Karpas-422 (cell line): ENCODE data around the gene ST6GAL1. TPM values are rescaled to one million over a fixed set of nuclear protein-coding genes. Genes with fewer than 3 reads are reported as not detected.

Experiments
- DNase-seq: peaks from one replicate; pipeline ENCODE4 v3.0.0-alpha.2; 2015
- H2AFZ ChIP-seq: fragments of 200-600 bp; sonication (generic); 2 replicates; pipeline ENCODE4 v1.6.1; 2014; ENCODE audit warnings: antibody characterized with exemption, low read length, mixed read lengths
- H3K27ac ChIP-seq: fragments of 200-600 bp; sonication (generic); 2 replicates; pipeline ENCODE4 v1.5.1; 2014; ENCODE audit warnings: mild to moderate bottlenecking, low read length, moderate library complexity
- H3K27me3 ChIP-seq: fragments of 200-600 bp; sonication (generic); 2 replicates; pipeline ENCODE4 v1.6.1; 2014; ENCODE audit warnings: low read length, mixed read lengths
- H3K36me3 ChIP-seq: fragments of 200-600 bp; sonication (generic); 2 replicates; pipeline ENCODE4 v1.6.1; 2014; ENCODE audit warnings: low read length, mixed read lengths; ENCODE audit not compliant: insufficient read depth
- H3K4me1 ChIP-seq: fragments of 200-600 bp; sonication (generic); 2 replicates; pipeline ENCODE4 v1.6.1; 2014; ENCODE audit warnings: mild to moderate bottlenecking, low read length, mixed read lengths
- H3K4me2 ChIP-seq: fragments of 200-600 bp; sonication (generic); 2 replicates; pipeline ENCODE4 v1.6.1; 2014; ENCODE audit warnings: low read length, low read depth, mild to moderate bottlenecking; ENCODE audit not compliant: poor library complexity, severe bottlenecking
- H3K4me3 ChIP-seq: fragments of 200-600 bp; sonication (generic); 2 replicates; pipeline ENCODE4 v1.5.1; 2014; ENCODE audit warnings: mild to moderate bottlenecking, antibody characterized with exemption, low read length, mixed read lengths
- H3K79me2 ChIP-seq: fragments of 200-600 bp; sonication (generic); 2 replicates; pipeline ENCODE4 v1.6.1; 2014; ENCODE audit warnings: mild to moderate bottlenecking, low read length, mixed read lengths
- H3K9ac ChIP-seq: fragments of 200-600 bp; sonication (generic); 2 replicates; pipeline ENCODE4 v1.6.0; 2014; ENCODE audit warnings: low read length
- H3K9me2 ChIP-seq: fragments of 200-600 bp; sonication (generic), shearing (Covaris generic); replicated peaks from 2 replicates; pipeline ENCODE4 v1.6.0; 2014; ENCODE audit warnings: mild to moderate bottlenecking, low read length, moderate library complexity; ENCODE audit not compliant: insufficient read depth
- H3K9me3 ChIP-seq: fragments of 300-700, 200-600 bp; sonication (generic); 2 replicates; pipeline ENCODE4 v1.6.1; 2014; ENCODE audit warnings: low read length, mixed read lengths
- H4K20me1 ChIP-seq: fragments of 200-600 bp; sonication (generic); 2 replicates; pipeline ENCODE4 v1.6.1; 2014; ENCODE audit warnings: mild to moderate bottlenecking, antibody characterized with exemption, low read length, low read depth; ENCODE audit not compliant: insufficient read depth
- total RNA-seq: library from RNA; depleted of rRNA; stranded (reverse); fragments of >200 nt; shearing (Covaris generic); gene quantifications from 2 replicates; pipeline ENCODE4 v1.2.3, GENCODE V29; 2014; ENCODE audit warnings: low replicate concordance

Gene ST6GAL1
- total RNA-seq, 1 experiment from 2014 or later = 416 TPM

DNA sequence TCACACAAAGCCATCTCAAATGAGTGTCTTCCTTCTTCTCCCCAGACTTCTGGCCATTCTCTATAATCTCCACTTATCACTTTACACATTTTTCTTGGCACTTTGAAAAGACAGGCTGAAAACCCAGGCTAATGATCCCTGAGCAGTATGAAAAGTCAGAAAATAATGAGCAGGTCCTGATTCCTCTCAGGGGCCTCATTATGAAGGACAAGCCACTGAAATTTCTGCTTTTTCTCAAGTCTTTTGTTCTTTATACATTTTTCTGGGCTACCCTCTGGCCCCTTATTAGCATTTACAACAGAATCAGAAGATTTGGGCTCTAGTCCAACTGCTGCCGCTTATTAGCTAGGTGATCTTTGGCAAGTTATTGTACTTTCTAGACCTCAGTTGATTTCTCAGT lies 9.5 kb upstream of the ST6GAL1 start:
- H3K27ac ChIP-seq = no peak overlapping the region
- DNase-seq = no peak
- H3K36me3 ChIP-seq = no peaks in the 10 kb centered on the region
- H3K9ac ChIP-seq = no peak overlapping the region
- no peaks in the 10 kb centered on the region for H3K9me3 ChIP-seq
- no peaks in the 10 kb centered on the region for H3K9me2 ChIP-seq
- H2AFZ ChIP-seq = no peak overlapping the region
- no peak overlapping the region for H3K4me3 ChIP-seq
- H3K4me2 ChIP-seq = no peak overlapping the region
- no peaks in the 10 kb centered on the region for H3K79me2 ChIP-seq
- H3K27me3 ChIP-seq = no peaks in the 10 kb centered on the region
- peaks cover 3% of the 10 kb centered on the region; the same call in 1 of the 2 replicates for H3K4me1 ChIP-seq
- no peaks in the 10 kb centered on the region for H4K20me1 ChIP-seq

DNA sequence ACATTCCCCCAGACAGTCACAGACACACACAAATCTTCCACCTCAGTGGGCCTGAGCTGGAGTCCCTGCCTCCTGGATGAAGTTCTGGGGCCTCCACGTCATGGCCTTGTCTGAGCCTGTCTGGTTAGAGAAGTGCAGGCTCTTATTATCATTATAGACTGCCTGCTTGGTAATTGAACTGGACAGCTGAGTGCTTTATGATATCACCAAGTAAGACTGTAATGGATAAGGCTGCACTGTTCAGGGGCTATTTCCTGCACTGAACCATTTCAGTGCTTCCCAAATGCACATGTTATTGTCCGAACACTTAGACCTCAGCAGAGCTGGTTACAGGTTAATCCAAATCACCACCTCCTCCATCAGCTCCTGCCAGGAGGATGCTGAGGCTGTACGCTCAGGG lies 8.7 kb upstream of the ST6GAL1 start:
- no peak for DNase-seq
- no peaks in the 10 kb centered on the region for H3K9me3 ChIP-seq
- H3K79me2 ChIP-seq = no peaks in the 10 kb centered on the region
- H4K20me1 ChIP-seq = no peaks in the 10 kb centered on the region
- no peak overlapping the region for H3K9ac ChIP-seq
- H3K4me1 ChIP-seq = peaks cover 9% of the 10 kb centered on the region
- no peak overlapping the region for H3K4me2 ChIP-seq
- H3K36me3 ChIP-seq = no peaks in the 10 kb centered on the region
- H3K27ac ChIP-seq = no peak overlapping the region
- no peaks in the 10 kb centered on the region for H3K9me2 ChIP-seq
- no peak overlapping the region for H2AFZ ChIP-seq
- H3K4me3 ChIP-seq = no peak overlapping the region
- H3K27me3 ChIP-seq = no peaks in the 10 kb centered on the region

- no peak overlapping the region for H3K4me3 ChIP-seq
- no peaks in the 10 kb centered on the region for H3K9me2 ChIP-seq
- no peak overlapping the region for H3K4me2 ChIP-seq
- DNase-seq = no peak
- no peaks in the 10 kb centered on the region for H3K27me3 ChIP-seq
- no peaks in the 10 kb centered on the region for H3K36me3 ChIP-seq
- no peaks in the 10 kb centered on the region for H3K9me3 ChIP-seq
- H3K9ac ChIP-seq = no peak overlapping the region
- H4K20me1 ChIP-seq = no peaks in the 10 kb centered on the region
- H2AFZ ChIP-seq = no peak overlapping the region
- H3K27ac ChIP-seq = no peak overlapping the region
- peaks cover 9% of the 10 kb centered on the region for H3K4me1 ChIP-seq
- H3K79me2 ChIP-seq = no peaks in the 10 kb centered on the region
These were observed 8.1 kb upstream of the ST6GAL1 start for GRCh38 chr3:186922224-186922623.

GRCh38 chr3:186922790-186923189 lies 7.5 kb upstream of the ST6GAL1 start:
- no peak overlapping the region for H3K27ac ChIP-seq
- no peaks in the 10 kb centered on the region for H3K36me3 ChIP-seq
- H4K20me1 ChIP-seq = no peaks in the 10 kb centered on the region
- no peak overlapping the region for H2AFZ ChIP-seq
- no peaks in the 10 kb centered on the region for H3K27me3 ChIP-seq
- no peak overlapping the region for H3K9ac ChIP-seq
- H3K4me1 ChIP-seq = peaks cover 9% of the 10 kb centered on the region
- no peaks in the 10 kb centered on the region for H3K9me3 ChIP-seq
- no peak overlapping the region for H3K4me3 ChIP-seq
- H3K4me2 ChIP-seq = no peak overlapping the region
- H3K9me2 ChIP-seq = no peaks in the 10 kb centered on the region
- DNase-seq = no peak
- H3K79me2 ChIP-seq = no peaks in the 10 kb centered on the region

DNA sequence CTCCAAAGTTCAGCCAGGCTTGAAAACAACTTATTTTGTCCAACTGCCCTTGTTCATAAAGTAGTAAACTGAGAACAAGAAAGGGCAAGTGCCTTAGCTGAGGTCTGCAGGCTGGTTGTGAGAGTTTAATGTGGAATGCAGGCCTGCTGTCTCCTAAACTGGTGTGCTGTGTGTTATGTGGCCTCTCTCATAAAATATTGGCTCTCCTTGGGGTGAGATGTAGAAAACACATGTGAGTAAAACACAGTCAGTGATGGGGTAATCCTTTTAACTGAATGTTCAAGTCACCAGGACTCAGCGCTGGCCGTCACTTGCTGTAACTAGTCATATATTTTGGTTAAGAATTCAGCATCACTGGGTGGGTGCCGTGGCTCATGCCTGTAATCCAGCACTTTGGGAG lies 7.1 kb upstream of the ST6GAL1 start:
- H3K4me1 ChIP-seq = peaks cover 9% of the 10 kb centered on the region
- no peak overlapping the region for H3K4me2 ChIP-seq
- H3K27me3 ChIP-seq = no peaks in the 10 kb centered on the region

GRCh38 chr3:186925826-186926225 lies 4.5 kb upstream of the ST6GAL1 start:
- no peak overlapping the region for H3K9ac ChIP-seq
- H4K20me1 ChIP-seq = no peaks in the 10 kb centered on the region
- H3K79me2 ChIP-seq = peaks cover 5% of the 10 kb centered on the region
- H3K9me3 ChIP-seq = no peaks in the 10 kb centered on the region
- no peak overlapping the region for H3K4me3 ChIP-seq
- H3K4me2 ChIP-seq = no peak overlapping the region
- H3K27me3 ChIP-seq = no peaks in the 10 kb centered on the region
- H3K4me1 ChIP-seq = peaks cover 16% of the 10 kb centered on the region
- no peaks in the 10 kb centered on the region for H3K9me2 ChIP-seq
- H3K36me3 ChIP-seq = no peaks in the 10 kb centered on the region
- H2AFZ ChIP-seq = no peak overlapping the region
- DNase-seq = no peak
- no peak overlapping the region for H3K27ac ChIP-seq

More for the DNA sequence above, 7.1 kb upstream of the ST6GAL1 start:
- no peaks in the 10 kb centered on the region for H3K9me3 ChIP-seq
- no peaks in the 10 kb centered on the region for H3K36me3 ChIP-seq
- no peak overlapping the region for H3K4me3 ChIP-seq
- H3K9me2 ChIP-seq = no peaks in the 10 kb centered on the region
- no peaks in the 10 kb centered on the region for H3K79me2 ChIP-seq
- H3K9ac ChIP-seq = no peak overlapping the region
- no peaks in the 10 kb centered on the region for H4K20me1 ChIP-seq
- no peak for DNase-seq
- H2AFZ ChIP-seq = no peak overlapping the region
- H3K27ac ChIP-seq = no peak overlapping the region

DNA sequence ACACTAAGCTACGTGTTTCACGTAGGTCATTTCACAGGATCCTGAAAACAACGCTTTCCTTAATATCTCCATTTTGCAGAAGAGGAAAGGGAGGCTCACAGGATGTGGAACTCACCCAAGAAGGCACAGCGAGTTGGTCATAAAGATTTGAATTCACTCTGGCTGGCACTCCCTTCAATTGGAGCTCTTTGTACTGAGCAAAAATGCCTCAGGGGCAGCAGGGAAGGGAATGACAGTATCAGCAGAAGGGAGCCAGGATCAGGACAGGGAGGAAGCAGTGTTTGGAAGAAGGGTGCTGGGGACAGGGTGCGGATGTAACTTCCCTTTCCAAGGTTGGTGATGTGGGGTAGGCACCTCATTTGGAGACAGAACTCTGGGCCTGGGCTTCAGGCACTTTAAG lies 1.1 kb upstream of the ST6GAL1 start:
- DNase-seq = no peak
- Histone ChIP-seq H3K36me3 (peaks cover 15% of the 10 kb centered on the region), H3K4me3 (no peak overlapping the region), H2AFZ (no peak overlapping the region), H4K20me1 (peaks cover 22% of the 10 kb centered on the region), H3K9ac (no peak overlapping the region), H3K27ac (no peak overlapping the region), H3K79me2 (peaks cover 38% of the 10 kb centered on the region), H3K4me1 (peaks cover 38% of the 10 kb centered on the region), H3K27me3 (no peaks in the 10 kb centered on the region), H3K9me2 (no peaks in the 10 kb centered on the region), H3K4me2 (no peak overlapping the region), H3K9me3 (no peaks in the 10 kb centered on the region)

DNA sequence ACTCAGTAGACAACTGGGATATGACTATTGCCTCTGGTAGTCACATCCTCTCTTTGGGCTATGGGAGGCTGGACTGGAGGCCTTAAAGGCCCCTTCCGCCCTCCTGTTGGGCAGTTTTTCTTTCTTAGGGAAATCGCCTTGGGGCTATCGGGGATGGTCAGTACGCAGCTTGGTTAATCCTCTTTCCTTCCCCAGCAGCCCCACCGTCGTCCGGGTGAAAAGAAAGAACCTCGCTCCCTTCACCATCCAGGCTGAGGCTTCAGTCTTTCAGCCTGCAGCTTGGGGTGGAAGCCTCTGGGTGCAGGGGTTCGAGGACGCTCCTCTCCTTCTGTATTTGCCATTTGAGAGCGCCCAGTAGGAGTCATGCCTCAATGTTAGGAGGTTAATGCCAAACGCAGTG lies 641 bp upstream of the ST6GAL1 start:
- DNase-seq = no peak
- H3K9me2 ChIP-seq = no peaks in the 10 kb centered on the region
- H2AFZ ChIP-seq = peak overlapping the region; percentile 79; the same call in 1 of the 2 replicates
- peaks cover 22% of the 10 kb centered on the region for H4K20me1 ChIP-seq
- peaks cover 17% of the 10 kb centered on the region for H3K36me3 ChIP-seq
- H3K79me2 ChIP-seq = peaks cover 42% of the 10 kb centered on the region
- no peaks in the 10 kb centered on the region for H3K9me3 ChIP-seq
- H3K9ac ChIP-seq = peak overlapping the region; percentile 95
- H3K4me2 ChIP-seq = peak overlapping the region; percentile 83
- H3K4me3 ChIP-seq = peak overlapping the region; percentile 76
- H3K4me1 ChIP-seq = peaks cover 38% of the 10 kb centered on the region
- H3K27me3 ChIP-seq = no peaks in the 10 kb centered on the region
- no peak overlapping the region for H3K27ac ChIP-seq
